CD4-positive, alpha-beta T cell treated with Interleukin-6 for 4 hours (primary cell): Measurements from ENCODE around the gene MED23.
"Not testable (repeated sequence)": the region's sequence is repeated elsewhere in the genome, so short reads cannot be mapped to it uniquely, and the experiment has no call there.

ENCODE experiments used
- DNase-seq: peaks from one replicate; pipeline ENCODE4 v3.0.0-alpha.2; 2020; ENCODE audit warnings: mixed read lengths

Gene MED23

DNA sequence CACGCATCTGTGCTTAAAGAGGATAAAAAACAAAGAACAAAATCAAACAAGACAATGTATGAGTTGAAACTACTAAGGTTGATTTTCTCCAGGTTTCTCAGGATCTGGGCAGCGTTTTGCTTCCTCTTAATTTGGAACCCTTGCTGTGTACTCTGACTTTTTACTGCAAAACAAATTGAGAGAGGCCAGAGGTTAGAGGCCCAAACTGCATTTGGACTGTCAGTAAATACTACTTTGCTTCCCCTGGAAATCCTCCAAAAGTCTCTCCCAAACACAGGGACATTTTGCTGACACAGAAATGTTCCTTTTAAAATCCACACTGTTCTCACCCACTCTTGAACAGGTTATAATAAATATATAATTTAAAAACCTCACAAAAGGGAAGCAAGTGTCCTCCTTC lies 53.9 kb downstream of the MED23 start:
- DNase-seq = no peak

DNA sequence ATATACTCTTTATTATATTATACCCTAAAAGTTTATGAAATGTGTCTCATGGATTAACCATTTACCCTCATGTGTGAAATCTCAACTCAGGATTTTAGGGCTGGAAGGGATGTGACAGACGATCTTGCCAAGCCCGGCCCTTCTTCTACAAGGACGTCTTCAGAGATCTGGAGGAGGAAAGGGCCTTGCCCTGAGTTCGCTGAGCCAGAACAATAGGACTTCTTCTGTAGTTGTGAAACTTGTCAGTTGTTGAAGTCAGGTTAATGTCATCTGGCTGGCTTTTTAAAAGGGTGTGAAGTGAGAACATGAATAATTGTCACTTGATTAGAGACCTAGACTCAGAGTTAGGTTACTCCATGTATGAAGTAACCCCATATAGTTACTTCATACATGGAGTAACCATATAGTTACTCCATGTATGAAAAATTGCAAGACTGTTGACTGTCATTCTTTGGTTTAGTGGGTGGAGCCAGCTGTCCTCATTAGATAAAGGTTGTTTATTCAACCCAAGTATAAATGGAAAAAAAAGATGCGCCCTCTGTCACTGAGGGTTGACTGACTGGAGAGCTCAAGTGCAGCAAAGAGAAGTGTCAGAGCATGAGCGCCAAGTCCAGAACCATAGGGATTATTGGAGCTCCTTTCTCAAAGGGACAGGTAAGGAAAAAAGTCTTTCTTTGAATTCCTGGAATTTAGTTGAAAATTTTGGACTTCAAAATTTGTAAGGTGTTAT lies 55.2 kb downstream of the MED23 start, which contains the start of gene ARG1:
TSS of gene ARG1 (plus strand) at position 541 of the 730 bp plus-strand sequence. CDS start at position 598, 57 bp downstream.
- DNase-seq = no peak

DNA sequence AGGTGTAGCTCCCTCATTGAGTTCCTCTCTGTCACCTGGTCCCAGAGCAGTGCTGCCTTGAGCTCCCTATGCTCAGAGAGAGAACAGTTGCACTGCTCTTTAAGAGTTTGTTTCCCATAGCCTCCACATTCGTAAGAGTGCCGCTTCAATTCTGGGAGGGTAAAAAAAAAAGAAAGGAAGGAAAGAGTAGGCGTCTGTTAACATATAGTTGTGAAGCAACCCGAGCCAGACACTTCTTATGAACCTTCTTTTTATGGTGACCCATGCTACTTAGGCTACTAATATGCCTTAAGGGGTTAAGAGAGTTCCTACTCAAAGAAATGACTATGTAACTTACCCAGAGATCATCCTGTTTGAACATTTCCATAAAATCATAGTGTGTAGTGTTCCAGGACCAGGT lies 59.3 kb downstream of the MED23 start:
- DNase-seq = no peak

DNA sequence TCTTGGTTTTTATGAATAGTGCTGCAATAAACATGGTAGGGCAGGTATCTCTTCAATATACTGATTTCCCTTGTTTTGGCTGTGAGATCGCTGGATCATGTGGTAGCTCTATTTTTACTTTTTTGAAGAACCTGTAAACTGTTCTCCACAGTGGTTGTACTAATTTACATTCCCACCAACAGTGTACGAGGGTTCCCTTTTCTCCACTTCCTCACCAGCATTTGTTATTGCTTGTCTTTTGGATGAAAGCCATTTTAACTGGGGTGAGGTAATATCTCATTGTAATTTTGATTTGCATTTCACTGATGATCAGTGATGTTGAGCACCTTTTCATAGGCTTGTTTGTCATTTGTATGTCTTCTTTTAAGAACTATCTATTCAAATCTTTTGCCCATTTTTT lies 63.0 kb downstream of the MED23 start:
- no peak for DNase-seq

DNA sequence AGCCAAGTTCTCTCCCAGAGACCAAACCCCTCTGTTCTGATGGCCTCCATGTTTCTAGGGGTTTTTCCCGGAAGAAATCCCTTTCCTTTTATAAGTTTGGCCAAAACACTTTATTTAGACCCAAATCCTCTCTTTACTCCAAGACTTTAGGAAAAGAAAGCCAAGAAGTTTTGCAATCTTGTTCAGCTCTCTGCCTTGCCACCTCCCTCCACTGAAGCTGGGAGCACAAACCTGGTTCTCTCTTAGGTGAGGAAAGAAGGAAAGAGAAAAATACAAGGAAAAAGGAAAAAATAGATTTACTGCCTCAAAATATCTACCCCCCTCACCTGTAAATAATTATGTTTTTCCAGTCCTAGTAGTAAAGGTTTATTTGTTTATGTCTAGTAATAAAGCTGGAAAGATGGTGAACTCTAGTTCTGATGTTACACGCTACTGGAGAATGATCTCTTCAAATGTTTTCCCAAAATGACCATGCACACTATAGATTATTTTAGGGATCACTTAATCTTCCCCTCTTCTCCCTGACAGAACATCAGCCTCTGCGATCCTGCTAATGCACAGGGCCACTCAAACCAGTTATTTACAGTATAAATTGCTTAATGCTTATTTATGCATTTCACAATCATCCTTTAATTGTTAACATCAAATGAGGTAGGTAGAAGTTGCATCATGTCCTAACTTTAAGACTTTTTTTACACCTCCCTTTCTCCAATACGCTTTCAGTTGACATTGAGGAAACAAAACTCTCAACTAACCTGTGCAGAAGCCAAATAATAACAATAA lies 65.9 kb downstream of the MED23 start:
- DNase-seq = no peak

DNA sequence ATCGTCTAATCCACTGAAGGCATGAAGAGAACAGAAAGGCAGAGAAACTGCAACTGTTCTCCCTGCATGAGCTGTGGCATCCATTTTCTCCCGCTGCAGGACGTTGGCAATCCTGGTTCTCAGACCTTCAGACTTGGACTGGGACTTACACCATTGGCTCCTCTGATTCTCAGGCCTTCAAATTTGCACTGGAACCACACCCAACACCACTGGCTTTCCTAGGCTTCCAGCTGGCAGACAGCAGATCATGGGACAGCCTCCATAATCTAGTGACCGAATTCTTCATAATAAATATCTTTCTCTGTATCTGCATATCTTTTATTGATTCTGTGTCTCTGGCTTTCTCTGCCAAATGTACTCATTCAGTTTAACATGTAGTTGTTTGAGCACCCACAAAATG lies 69.1 kb downstream of the MED23 start:
- no peak for DNase-seq

DNA sequence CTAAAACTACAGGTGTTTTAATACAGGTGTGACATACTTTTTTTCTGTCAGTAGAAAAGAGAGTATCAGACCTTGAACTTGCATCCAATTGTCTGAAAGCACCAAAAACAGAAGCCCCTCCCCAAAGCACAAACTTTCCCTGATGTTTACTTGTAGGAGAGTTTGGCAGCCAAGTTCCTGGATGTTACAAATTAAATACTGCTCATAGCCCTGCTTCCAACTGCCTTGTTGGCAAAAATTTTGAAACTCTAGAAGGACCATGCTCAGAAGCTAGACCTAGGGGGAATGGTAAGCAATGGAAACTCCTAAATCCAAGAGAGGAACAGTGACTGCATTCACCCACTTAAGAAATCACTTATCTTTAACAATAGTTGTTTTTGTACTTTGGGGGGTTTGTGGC lies 72.0 kb downstream of the MED23 start:
- DNase-seq = no peak

DNA sequence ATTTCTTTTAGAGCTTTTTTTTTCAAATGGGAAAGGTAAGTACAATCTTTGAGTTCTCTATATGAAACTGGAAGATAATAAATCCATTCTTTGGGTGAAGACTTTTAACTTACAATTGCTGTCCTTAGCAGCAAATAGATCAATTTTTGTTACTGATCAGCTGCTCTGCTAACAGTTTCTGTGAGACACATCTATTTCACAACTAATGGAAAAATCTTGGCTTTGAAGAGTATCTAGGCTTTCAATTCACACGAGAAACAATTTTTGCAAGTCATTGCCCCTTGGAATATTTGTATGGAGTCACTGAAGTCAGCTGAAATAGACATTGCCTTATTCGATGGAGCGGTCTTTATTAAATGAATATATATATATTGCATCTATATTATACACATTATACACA lies 75.5 kb downstream of the MED23 start:
- DNase-seq = no peak

DNA sequence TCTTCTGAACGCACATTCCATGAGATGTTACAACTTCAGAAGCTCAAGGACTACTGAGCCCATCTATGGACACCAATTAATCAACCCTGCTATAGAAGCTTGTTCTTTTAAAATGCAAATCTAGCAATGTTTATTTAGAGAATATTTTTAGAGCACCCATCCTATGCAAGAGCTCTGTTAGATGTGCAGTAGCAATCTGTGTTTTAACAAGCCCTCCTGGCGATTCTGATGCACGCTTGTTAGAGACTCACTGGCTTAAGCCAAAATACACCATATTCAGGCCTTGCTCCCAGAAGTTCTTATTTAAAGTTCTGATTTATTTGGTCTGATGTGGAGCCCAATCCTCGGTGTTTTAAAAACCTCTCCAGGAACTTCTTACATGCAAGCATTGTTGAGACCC lies 76.1 kb downstream of the MED23 start:
- DNase-seq = no peak

DNA sequence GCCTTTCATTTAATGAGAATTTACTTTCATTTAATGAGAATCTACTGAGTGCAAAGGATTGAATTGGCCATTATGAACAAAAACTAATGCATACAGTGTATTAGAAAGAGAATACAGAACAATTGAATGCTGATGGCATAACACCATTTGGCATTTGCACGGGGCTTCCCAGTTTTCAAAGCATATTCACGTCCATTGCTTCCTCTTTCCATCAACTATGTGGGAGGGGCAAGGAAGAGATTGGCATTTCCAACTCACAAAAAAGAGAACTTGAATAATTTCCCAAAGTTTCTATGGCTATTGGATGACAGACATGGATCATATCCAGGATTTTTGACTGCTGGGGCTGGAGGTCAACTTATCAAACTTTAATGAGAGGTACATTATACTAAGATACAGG lies 78.2 kb downstream of the MED23 start:
- DNase-seq = no peak

DNA sequence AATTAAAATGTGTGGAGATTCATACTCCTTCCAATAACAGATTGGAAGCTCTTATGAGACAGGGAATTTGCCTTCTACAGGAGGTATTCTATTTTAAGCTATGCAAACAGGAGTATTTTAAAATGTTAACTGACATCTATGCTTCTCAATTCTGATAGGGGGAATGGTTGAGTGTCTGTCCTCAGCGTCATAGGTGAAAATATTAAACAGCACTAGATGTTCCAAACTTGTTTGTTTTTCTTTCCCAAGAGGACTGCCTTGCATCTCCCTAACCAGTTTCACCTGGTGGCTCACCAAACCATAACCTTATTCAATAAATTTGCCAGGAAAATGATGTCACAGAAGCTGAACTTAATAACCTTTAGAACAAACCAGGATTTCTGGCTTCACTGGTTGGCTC lies 79.6 kb downstream of the MED23 start:
- no peak for DNase-seq

DNA sequence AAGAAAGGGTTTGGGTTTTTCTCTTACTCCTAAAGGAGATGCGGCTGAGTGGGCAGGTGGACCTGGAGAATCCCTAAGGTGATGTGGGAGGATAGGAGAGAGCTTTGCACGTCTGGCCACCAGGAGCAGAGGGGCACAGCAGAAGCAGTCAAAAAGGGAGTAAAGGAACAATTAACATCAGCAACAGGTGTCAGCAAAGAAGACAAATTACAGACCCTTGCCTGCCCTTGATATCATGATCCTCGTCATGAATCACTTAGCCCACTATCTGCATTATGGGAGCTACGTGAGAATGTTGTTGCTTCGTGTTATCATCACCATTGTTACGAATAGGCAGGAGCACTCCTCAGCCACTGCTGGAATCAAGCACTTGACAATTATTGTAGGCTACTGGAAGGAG lies 80.6 kb downstream of the MED23 start:
- no peak for DNase-seq

DNA sequence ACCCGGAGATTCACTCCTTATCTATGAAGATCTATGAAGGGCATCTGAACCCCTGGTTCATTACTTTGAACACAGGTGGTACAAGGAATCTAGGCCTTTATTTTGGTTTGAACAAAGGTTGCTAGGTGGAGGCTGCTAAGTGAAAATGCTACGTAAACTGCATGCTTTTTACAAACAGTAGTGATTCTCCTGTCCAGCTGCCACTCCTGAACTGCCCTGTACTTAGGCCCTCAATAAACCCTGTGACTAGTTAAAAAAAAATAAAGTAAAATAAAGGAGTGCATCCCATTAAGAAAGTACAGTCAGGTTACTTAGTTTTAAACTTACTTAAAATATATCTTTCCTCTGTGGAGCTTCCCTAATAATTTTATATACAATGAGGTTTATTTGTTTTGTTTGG lies 82.7 kb downstream of the MED23 start:
- DNase-seq = no peak

DNA sequence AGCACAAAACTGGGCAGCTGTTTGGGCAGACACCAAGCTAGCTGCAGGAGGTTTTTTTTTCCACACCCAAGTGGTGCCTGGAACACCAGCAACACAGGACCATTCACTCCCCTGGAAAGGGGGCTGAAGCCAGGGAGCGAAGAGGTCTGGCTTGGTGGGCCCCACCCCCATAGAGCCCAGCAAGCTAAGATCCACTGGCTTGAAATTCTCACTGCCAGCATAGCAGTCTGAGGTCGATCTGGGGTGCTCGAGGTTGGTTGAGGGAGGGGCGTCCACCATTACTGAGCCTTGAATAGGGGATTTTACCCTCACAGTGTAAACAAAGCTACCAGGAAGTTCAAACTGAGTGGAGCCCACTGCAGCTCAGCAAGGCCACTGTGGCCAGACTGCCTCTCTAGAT lies 89.4 kb downstream of the MED23 start:
- DNase-seq = not testable (repeated sequence)

DNA sequence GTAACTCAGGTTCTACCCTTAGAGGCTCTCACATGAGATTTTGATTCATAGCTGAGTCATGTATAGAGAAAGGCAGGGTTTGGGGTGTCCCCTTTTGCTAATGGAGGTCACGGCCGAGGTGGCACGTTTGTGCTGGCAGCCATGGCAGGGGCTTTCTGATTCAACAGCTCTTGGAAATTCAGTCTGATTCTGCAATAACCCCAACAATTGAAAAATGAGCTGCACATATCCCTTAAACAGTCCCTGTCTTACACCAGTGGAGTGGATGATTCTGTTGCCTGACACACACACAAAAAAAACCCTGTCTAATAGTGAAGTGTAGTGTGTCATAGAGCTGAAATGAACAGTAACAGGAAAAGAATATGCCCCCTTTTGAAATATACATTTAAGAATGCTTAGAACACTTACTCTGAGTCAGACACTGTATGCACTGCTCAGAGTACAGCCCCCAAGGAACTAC lies 95.4 kb downstream of the MED23 start:
- DNase-seq = no peak

DNA sequence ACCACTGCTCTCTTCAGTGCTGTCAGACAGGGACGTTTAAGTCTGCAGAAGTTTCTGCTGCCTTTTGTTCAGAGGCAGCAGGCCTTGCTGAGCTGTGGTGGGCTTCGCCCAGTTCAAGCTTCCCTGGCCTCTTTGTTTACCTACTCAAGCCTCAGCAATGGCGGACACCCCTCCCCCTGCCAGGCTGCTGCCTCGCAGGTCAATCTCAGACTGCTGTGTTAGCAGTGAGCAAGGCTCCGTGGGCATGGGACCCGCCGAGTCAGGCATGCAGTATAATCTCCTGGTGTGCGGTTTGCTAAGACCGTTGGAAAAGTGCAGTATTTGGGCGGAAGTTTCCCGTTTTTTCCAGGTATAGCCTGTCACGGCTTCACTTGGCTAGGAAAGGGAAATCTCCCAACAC lies 96.4 kb downstream of the MED23 start:
- not testable (repeated sequence) for DNase-seq

DNA sequence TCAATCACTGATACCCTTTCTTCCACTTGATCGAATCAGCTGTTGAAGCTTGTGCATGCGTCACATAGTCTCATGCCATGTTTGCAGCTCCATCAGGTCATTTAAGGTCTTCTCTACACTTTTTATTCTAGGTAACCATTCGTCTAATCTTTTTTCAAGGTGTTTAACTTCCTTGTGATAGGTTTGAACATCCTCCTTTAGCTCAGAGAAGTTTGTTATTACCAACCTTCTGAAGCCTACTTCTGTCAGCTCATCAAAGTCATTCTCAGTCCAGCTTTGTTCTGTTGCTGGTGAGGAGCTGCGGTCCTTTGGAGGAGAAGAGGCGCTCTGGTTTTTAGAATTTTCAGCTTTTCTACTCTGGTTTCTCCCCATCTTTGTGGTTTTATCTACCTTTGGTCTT lies 97.1 kb downstream of the MED23 start:
- not testable (repeated sequence) for DNase-seq

DNA sequence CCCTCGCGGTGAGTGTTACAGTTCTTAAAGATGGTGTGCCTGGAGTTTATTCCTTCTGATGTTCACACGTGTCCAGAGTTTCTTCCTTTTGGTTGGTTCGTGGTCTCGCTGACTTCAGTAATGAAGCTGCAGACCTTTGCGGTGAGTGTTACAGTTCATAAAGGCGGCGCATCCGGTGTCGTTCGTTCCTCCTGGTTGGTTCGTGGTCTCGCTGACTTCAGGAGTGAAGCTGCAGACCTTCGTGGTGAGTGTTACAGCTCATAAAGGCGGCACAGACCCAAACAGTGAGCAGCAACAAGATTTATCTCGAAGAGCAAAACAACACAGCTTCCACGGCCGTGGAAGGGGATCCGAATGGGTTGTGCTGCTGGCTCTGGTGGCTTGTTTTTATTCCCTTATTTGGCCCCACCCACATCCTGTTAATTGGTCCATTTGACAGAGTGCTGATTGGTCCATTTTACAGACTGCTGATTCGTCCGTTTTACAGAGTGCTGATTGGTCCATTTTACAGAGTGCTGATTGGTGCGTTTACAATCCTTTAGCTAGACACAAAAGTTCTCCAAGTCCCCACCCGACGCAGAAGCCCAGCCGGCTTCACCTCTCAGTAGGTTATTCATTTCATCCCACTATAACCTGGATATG lies 103.2 kb downstream of the MED23 start:
- peak; percentile 25 for DNase-seq

DNA sequence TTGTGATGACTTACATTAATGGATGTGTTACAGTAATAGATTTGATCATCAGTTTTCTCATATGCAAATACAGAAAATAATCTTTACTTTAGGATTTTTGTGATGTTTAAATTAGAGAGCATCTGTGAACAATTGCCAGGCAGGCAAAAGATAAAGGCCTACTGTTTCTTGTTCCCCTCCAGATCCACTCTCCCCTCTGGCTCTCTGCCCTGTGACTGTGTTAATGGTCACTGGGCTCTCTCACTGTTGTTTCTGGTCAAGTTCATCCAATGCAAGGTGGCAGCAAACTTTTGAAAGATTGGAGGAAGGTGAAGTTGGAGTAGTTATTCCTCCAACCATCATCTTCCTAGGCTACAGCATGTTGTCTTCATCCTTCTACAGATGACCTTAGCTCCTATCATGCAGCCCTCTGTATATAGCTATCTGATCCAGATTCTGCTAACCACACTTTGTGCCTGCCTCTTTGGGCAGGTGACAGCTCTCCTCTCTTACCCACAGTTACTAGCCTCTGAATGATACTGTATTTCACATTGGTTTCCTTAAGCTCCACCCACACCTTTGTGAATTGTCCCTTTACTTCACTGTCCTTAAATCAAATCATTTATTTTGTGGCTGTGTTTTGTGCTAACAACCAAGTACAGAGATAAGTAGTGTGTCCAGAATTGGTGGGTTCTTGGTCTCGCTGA lies 103.9 kb downstream of the MED23 start:
- no peak for DNase-seq
